GM18861 (cell line): ENCODE results near the gene RYR2.

Experiments
- ATAC-seq: cut with Tn5 transposase; IDR thresholded peaks from one replicate; pipeline ENCODE4 v1.9.1; 2021; ENCODE audit not compliant: unreplicated experiment

The RYR2 gene

GRCh38 chr1:237031480-237031879 is 10.5 kb upstream of the RYR2 start:
- no peak for ATAC-seq

DNA sequence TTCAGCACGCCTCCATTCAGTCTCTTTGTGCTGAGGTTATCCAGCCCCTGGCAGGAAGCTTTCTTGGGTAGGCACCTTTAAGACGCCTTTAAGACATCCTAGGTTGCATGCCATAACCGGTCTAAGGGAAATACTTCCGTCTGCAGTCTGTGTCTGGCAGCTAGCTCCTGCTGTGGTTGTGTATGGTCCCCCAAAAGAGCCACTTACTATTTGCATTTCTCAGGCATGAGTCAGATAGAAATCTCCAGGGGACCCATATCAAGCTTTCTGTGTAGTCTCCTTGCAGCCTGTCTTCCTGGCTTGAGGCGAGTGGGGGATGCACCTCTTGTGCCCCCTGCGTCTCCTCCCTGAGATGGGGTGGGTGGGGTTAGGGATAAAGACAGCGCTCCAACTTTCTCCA is 10.0 kb upstream of the RYR2 start:
- ATAC-seq, result peak; percentile 90

GRCh38 chr1:237033061-237033460 is 8.9 kb upstream of the RYR2 start:
- no peak for ATAC-seq

DNA sequence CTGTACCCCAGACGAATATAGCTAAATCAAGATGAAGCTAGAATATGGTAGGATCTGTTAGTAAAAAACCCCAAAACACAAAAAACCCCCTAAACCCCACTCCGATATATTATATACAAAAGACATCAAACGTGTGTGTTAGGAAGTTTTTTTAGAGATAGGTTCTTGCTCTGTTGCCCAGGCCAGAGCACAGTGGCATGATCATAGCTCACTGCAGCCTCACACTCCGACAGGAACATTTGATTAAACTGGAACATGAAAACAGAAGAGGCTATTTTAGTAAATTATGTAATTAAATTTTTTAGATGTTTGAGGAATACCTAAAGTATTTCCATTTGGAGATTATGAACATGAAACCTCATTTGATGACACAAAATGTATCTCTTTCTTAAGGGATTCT is 8.2 kb upstream of the RYR2 start:
- no peak for ATAC-seq

GRCh38 chr1:237035759-237036158 is 6.2 kb upstream of the RYR2 start:
- ATAC-seq, result no peak

- no peak for ATAC-seq
Observed at GRCh38 chr1:237038211-237038610, 3.8 kb upstream of the RYR2 start.

- no peak for ATAC-seq
Observed at GRCh38 chr1:237040823-237041222, 1.2 kb upstream of the RYR2 start.

- ATAC-seq, result no peak
Observed at GRCh38 chr1:237041461-237041794, 556 bp upstream of the RYR2 start.

GRCh38 chr1:237042526-237042891 is 525 bp downstream of the RYR2 start:
- no peak for ATAC-seq

DNA sequence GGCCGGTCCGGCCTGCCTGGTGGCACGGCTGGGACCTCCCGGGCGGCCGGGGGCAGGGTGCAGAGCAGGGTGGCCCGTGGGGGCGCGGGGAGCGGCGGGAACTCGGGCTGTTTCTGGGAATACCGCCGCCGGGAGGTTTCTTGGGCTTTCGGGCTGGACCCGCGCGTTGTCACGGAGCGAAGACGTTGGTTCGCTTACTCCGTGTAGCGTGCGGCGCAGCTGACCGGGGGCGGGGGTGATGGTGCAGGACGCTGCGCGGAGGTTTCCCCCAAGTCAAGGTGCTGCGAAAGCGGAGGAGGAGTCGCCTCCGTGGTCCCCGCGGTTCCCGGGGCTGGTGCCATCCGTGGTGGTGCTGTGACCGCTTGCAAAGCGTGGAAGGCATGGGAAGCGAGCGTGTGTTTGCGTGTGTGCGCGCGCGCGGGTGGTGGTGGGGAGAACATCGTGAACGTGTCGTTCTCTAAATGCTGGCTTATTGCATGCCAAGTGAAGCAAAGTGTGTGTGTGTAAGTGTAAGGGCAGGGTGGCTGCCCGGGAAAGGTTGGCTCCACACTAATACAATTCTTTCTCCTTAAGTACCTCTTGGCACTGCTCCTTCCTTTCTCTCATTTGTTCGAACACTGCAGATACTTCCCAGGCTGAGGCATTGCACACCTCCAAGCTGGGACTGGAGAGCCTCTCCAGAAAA is 1.1 kb downstream of the RYR2 start:
- no peak for ATAC-seq

DNA sequence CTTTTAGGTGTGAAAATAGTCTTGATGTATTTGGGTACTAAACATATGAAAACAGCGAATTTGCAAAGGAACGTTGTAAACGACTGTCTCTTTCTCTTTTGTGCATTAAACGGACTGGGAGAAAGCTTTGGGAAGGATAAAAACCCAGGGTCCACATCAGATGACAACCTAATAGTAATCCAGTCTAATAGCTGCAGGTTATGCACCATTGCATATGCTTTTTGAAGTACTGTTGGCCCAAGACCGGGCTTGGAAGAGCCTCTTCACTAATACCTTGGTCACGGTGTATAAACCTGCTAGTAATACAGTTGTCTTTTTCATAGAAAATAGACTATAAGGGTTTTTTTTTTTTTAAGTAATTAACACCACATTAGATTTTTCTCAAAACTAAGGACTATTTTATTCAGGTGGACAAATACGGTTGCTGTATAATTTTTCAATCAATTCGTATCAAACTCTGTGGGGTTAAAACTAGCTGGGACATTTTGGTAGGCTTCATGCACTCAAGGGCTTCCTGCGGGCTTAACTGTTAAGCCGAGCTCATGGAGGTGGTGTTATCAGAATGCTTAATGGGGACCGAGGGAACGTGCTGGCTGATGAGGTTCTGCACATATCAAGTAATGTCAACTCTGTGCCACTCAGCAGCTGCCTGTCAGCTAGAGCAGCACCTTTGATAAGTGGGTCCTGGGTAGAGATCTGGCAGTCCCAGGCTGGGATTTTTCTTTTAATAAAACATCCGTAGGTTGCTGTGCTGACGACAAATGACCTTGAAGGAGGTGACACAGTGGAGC is 2.1 kb downstream of the RYR2 start:
- no peak for ATAC-seq

DNA sequence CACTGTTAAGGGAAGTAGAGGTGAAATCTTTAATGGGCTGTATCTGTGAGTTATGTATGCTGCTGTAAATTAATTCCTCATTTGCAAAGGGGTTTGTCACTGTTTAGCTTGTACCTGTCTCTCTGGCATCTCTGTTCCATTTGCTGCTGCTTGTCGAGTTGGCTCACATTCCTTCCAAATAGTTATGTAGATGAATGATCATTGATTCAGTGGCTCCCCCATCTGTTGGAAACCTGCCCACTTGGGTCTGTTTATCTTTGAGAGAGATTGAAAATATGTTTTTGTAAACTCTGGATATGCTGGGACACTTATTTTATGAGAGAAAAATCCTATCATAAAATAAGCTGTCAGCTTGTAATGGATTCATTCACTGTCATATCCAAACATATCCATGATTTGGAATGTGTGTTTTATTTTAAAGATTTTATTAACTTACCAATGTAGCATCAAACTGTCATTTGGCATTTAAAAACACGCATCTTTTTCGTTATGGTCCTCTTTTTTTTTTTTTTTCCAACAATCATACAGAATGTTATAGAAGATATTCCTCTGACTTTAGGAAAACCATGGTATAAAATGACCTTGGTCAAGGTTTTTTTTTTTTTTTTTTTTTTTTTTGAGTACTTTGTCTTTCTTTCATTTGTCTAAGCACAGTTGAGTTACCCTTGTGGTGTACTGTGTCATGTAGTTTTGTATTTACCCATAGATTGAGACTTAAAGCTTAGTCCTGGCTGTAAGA is 3.5 kb downstream of the RYR2 start:
- no peak for ATAC-seq

GRCh38 chr1:237048803-237049202 is 6.8 kb downstream of the RYR2 start:
- no peak for ATAC-seq

GRCh38 chr1:237050185-237050584 is 8.2 kb downstream of the RYR2 start:
- ATAC-seq, result no peak

GRCh38 chr1:237050915-237051314 is 8.9 kb downstream of the RYR2 start:
- no peak for ATAC-seq

- no peak for ATAC-seq
Observed at GRCh38 chr1:237054313-237054712, 12.3 kb downstream of the RYR2 start.

GRCh38 chr1:237058470-237058869 is 16.5 kb downstream of the RYR2 start:
- ATAC-seq, result no peak

GRCh38 chr1:237059244-237059643 is 17.3 kb downstream of the RYR2 start:
- ATAC-seq, result no peak

- ATAC-seq, result no peak
Observed at GRCh38 chr1:237062976-237063375, 21.0 kb downstream of the RYR2 start.

GRCh38 chr1:237065903-237066302 is 23.9 kb downstream of the RYR2 start:
- no peak for ATAC-seq

DNA sequence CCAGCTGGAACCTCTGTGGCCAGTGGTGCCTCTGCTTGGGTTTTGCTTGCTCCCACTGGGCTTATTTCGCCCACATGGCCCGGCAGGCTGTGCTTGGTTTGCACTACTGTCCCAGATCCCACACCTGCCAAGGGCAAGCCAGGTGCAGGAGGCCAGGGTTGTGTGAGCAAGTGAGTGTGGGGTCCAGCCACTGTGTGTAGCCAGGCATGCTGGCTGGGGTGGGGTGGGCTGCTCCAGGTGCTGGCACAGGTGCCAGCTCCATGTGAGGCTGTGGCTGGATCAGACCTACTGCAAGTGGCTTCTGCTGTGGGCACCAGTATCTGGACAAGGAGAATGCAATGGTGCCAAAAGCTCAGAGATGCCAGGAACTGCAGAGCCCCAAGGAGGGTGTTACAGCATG is 28.5 kb downstream of the RYR2 start:
- ATAC-seq, result no peak
